K562 (cell line): ENCODE results near the gene PRICKLE3. TPM values are rescaled to one million over a fixed set of nuclear protein-coding genes. Genes with fewer than 3 reads are reported as not detected.

ENCODE experiments used
- ARID2 ChIP-seq: fragments of 450-650 bp; IDR thresholded peaks from 2 replicates; pipeline ENCODE4 v1.6.1; 2017; ENCODE audit warnings: antibody characterized with exemption, mild to moderate bottlenecking
- CBX2 ChIP-seq: fragments of 200-600 bp; sonication (generic); IDR thresholded peaks from one replicate; pipeline ENCODE4 v1.6.1; 2012; ENCODE audit warnings: mild to moderate bottlenecking, low read length, inconsistent platforms; ENCODE audit not compliant: insufficient read depth, poor library complexity, severe bottlenecking
- CEBPG ChIP-seq, 3 experiments: fragments of 200-800 bp in 1 of 3; sonication (Bioruptor generic) in 1 of 3; sonication (generic) in 1 of 3; formaldehyde crosslinking in 1 of 3; IDR thresholded peaks in 2 of 3; conservative IDR thresholded peaks in 1 of 3; 2 replicates each; pipeline versions ENCODE4 v1.6.1 to v1.8.0; 2016 to 2022; ENCODE audit warnings: missing compliant biosample characterization in 2 of 3, missing genetic modification characterization in 2 of 3, mild to moderate bottlenecking in 1 of 3, missing genetic modification reagents in 1 of 3
- CREBBP ChIP-seq: IDR thresholded peaks from one replicate; pipeline ENCODE4 v1.6.1; 2012; ENCODE audit warnings: low read depth, mild to moderate bottlenecking, control low read depth, inconsistent platforms, low read length
- DLX4 ChIP-seq: fragments of 250-450 bp; sonication (Bioruptor Pico); IDR thresholded peaks from 2 replicates; pipeline ENCODE4 v1.6.1; 2021; ENCODE audit warnings: mild to moderate bottlenecking
- HEY1 ChIP-seq: fragments of 250-450 bp; sonication (Bioruptor Pico); IDR thresholded peaks from 2 replicates; pipeline ENCODE4 v1.5.0; 2020; ENCODE audit warnings: mild to moderate bottlenecking, moderate library complexity, borderline replicate concordance
- HNRNPUL1 ChIP-seq: fragments of 200-400 bp; formaldehyde crosslinking; IDR thresholded peaks from 2 replicates; pipeline ENCODE4 v1.6.1; 2017; ENCODE audit warnings: low read length
- IRF9 ChIP-seq: fragments of 450-650 bp; IDR thresholded peaks from 2 replicates; pipeline ENCODE4 v1.6.1; 2016; ENCODE audit warnings: missing biosample characterization, missing genetic modification characterization
- MAZ ChIP-seq, 2 experiments: fragments of 450-650 bp in 1 of 2; sonication (generic) in 1 of 2; formaldehyde crosslinking; IDR thresholded peaks in 1 of 2; conservative IDR thresholded peaks in 1 of 2; 2 replicates each; pipeline versions ENCODE4 v1.4.0 to v1.5.0; 2020; ENCODE audit warnings: mild to moderate bottlenecking in 1 of 2, missing genetic modification reagents in 1 of 2
- RFX5 ChIP-seq: IDR thresholded peaks from 2 replicates; pipeline ENCODE4 v1.6.1; 2011; ENCODE audit warnings: low read depth, mild to moderate bottlenecking, improper control_type of control experiment, low read length
- SIN3A ChIP-seq, 2 experiments: fragments of 150-350 bp in 1 of 2; IDR thresholded peaks; 2 replicates each; pipeline ENCODE4 v1.6.1; 2011 to 2016; ENCODE audit warnings: borderline replicate concordance in 2 of 2, low read depth in 2 of 2, low read length in 2 of 2, mild to moderate bottlenecking in 2 of 2, moderate library complexity in 2 of 2; ENCODE audit not compliant: control insufficient read depth in 1 of 2
- SMC3 ChIP-seq: conservative IDR thresholded peaks from 2 replicates; pipeline ENCODE4 v1.6.1; 2011; ENCODE audit warnings: low read depth, low read length, improper control_type of control experiment; ENCODE audit not compliant: insufficient read depth
- SRSF3 ChIP-seq: fragments of 200-400 bp; formaldehyde crosslinking; IDR thresholded peaks from 2 replicates; pipeline ENCODE4 v1.6.1; 2016; ENCODE audit warnings: mild to moderate bottlenecking, low read length, moderate library complexity; ENCODE audit not compliant: insufficient read depth
- STAT6 ChIP-seq: sonication (generic); formaldehyde crosslinking; IDR thresholded peaks from 2 replicates; pipeline ENCODE4 v1.8.1; 2023; ENCODE audit warnings: mild to moderate bottlenecking, missing genetic modification reagents
- TEAD1 ChIP-seq, 2 experiments: fragments of 450-650 bp in 1 of 2; sonication (generic) in 1 of 2; formaldehyde crosslinking; IDR thresholded peaks; 2 replicates each; pipeline versions ENCODE4 v1.4.0 to v1.8.0; 2020 to 2022; ENCODE audit warnings: mild to moderate bottlenecking in 2 of 2, missing genetic modification reagents in 1 of 2
- TEAD2 ChIP-seq: fragments of 450-650 bp; IDR thresholded peaks from 2 replicates; pipeline ENCODE4 v1.6.1; 2016; ENCODE audit warnings: missing genetic modification characterization, control low read depth, missing compliant biosample characterization
- ZNF263 ChIP-seq: sonication (generic); formaldehyde crosslinking; IDR thresholded peaks from 2 replicates; pipeline ENCODE4 v1.8.0; 2022; ENCODE audit warnings: mild to moderate bottlenecking, missing genetic modification reagents, borderline replicate concordance
- ZNF274 ChIP-seq: IDR thresholded peaks from 2 replicates; pipeline ENCODE4 v1.6.1; 2011; ENCODE audit warnings: low read depth, mild to moderate bottlenecking, low read length, moderate library complexity, borderline replicate concordance
- ZNF695 ChIP-seq: fragments of 450-650 bp; formaldehyde crosslinking; IDR thresholded peaks from 2 replicates; pipeline ENCODE4 v1.4.0; 2020; ENCODE audit warnings: mild to moderate bottlenecking, moderate library complexity
- ZNF76 ChIP-seq: fragments of 250-450 bp; sonication (Bioruptor Pico); IDR thresholded peaks from 2 replicates; pipeline ENCODE4 v1.4.0; 2020; ENCODE audit warnings: mild to moderate bottlenecking, moderate library complexity, borderline replicate concordance
- polyA plus RNA-seq, 8 experiments: library from polyadenylated mRNA; depleted of rRNA in 4 of 8; stranded (reverse) in 5 of 8; unstranded in 3 of 8; fragments of >200 nt; fragmentation: Nextera tagmentation in 2 of 8; fragmentation: Illumina TruSeq in 1 of 8; extraction: Ambion mirVana in 2 of 8; extraction: Trizol in 1 of 8; gene quantifications; 2 replicates each; pipeline versions ENCODE4 v1.2.1 to v1.2.3, GENCODE V29; 2011 to 2014; ENCODE audit warnings: inconsistent platforms in 1 of 8, missing spikeins in 1 of 8
- total RNA-seq, 7 experiments: library from RNA; depleted of rRNA in 6 of 7; stranded (reverse); fragments of >200 nt in 6 of 7; fragmentation: Illumina TruSeq in 2 of 7; extraction: Trizol in 2 of 7; gene quantifications; 2 replicates each; pipeline versions ENCODE4 v1.2.1 to v1.2.3, GENCODE V29; 2011 to 2021; ENCODE audit warnings: low replicate concordance in 1 of 7

PRICKLE3 gene
- total and polyA plus RNA-seq, 9 of the 15 experiments (the other 6 are each of a cell fraction or from before 2014, with no cell fraction given) = 1.1 to 44.3 (median 14.0) TPM

- TF ChIP-seq CEBPG (CRISPR knock-in tag; IDR thresholded peaks at IDR 0.05) (no peak), CEBPG (tag; conservative IDR thresholded peaks at IDR 0.05 in 1 of 2, IDR thresholded peaks at IDR 0.05 in 1 of 2) (no peak), HNRNPUL1 (no peak), IRF9 (tag) (no peak), SRSF3 (no peak), CREBBP (no peak), SMC3 (no peak), CBX2 (no peak), STAT6 (CRISPR knock-in tag) (no peak), HEY1 (no peak), TEAD2 (tag) (no peak), DLX4 (CRISPR knock-in tag) (no peak), ZNF695 (no peak), ZNF274 (no peak), ZNF263 (no peak), RFX5 (no peak), SIN3A (IDR thresholded peaks at IDR 0.05; ENCODE audit: borderline replicate concordance in 2 of 2, control insufficient read depth in 1 of 2, low read depth in 2 of 2, low read length in 2 of 2) (peak in 1 of 2 experiments; percentile 32; a peak in 1 of 4 replicates), ARID2 (no peak), MAZ (CRISPR knock-in tag; conservative IDR thresholded peaks at IDR 0.05 in 1 of 2, IDR thresholded peaks at IDR 0.05 in 1 of 2) (peak in 1 of 2 experiments; percentile 46; a peak in 1 of 4 replicates), ZNF76 (CRISPR knock-in tag) (no peak), TEAD1 (CRISPR knock-in tag; IDR thresholded peaks at IDR 0.05) (no peak)
These were observed 1.6 kb downstream of the PRICKLE3 start (continued) for GRCh38 chrX:49184294-49185281.
